T1000 (cell line): Measurements from ENCODE around the gene CYGB.

Source experiments
- DNase-seq: peaks from one replicate; lab custom pipeline; 2025; ENCODE audit warnings: mixed read lengths; lab: John Stamatoyannopoulos, UW

CYGB gene

DNA sequence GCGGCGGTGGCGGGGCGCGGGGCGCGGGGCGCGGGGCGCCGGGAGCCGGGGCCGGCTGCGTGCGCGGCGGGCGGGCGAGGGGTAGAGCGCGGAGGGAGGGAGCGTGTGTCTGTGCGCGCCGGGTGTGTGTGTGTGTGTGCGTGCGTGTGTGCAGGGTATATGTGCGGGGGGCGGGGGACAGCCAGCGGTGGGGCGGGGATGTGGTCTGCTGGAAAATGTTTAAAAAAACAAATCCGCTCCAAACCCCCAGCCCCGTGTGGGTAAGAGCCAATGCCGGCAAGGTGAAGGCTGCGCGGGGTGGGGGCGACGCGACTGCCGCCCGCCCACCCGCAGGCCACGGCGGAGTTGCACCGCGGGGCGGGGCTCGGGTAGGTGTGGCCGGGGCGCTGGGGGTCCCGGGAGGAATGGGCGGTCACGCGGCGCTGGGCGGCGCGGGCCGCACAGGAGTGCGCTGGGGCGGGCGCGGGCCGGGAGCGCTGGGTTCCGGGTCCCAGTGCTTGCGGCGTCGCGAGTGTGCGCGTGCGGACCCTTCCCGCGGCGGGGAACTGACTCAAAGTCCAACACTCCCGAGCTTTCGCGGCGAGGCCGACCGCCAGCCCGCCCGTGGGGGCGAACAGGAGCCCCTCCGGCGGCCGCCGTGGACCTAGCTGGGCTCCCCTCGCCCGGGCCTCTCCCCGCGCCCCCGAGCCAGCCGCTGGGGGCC, at the start of gene CYGB:
Gene CYGB (minus strand): TSS at position 132 of the 703 bp plus-strand sequence. CDS start 167 bp downstream, outside the sequence.
- DNase-seq = no peak

DNA sequence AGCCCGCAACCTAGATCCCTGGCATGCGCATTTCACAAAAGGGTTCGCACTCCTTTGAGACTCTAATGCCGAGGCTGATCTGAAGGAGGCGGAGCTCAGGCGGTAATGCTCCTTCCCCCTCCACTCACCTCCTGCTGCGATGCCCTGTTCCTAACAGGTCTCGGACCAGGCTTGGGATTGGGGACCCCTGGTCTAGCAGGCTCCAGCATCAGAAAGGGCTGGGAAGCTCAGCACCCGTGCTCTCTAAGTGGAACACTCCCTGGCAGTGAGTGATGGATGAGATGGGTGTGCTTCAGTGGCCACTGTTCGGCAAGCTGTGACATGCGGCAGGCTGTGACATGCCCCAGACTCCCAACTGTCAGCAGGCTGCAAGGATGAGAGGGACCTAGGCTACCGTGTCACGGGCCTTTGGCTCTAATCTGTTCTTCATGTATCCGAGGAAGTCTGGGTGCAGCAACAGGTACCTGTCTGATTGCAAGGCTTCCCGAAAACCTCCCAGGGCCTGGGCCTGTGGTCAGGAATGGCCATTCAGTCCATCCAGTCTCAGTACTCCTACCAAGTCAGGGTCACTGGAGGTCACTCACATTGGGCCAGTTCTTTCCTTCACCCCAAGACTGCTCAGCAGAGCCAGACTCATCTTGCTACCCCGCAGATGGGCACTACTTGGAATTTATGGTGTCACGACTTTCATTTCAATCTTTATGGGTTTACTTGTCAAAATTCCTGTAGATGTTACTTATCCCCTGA, 49.4 kb upstream of the CYGB start:
- no peak for DNase-seq

GRCh38 chr17:76585649-76586593, 48.4 kb upstream of the CYGB start, which contains the start of gene ST6GALNAC2:
ST6GALNAC2 (minus strand) TSS chr17:76585860; CDS start chr17:76585808, 52 bp downstream.
- peak; percentile 56 for DNase-seq

- no peak for DNase-seq
Measured at GRCh38 chr17:76585033-76585648, 47.6 kb upstream of the CYGB start.

- no peak for DNase-seq
Measured at GRCh38 chr17:76584427-76585032, 47.0 kb upstream of the CYGB start.

GRCh38 chr17:76582660-76583059, 45.2 kb upstream of the CYGB start:
- DNase-seq = no peak

GRCh38 chr17:76581515-76581914, 44.0 kb upstream of the CYGB start:
- no peak for DNase-seq

DNA sequence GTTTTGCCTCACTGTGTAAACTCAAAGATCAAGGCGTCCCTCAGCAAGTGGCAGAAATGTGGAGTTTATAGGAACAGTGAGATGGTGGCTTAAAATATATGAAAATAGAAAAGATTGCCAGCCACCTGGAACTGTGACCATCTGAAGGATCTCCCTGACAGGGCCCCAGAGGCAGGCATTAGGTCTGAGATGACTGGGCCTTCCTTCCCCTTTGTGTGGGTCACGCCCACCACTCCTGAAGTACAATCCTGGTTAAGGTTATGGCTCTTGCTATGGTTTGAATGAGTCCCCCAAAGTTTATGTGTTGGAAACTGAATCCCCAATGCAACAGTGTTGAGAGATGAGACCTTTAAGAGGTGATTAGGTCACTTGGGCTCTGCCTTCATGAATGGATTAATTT, 41.8 kb upstream of the CYGB start:
- no peak for DNase-seq

DNA sequence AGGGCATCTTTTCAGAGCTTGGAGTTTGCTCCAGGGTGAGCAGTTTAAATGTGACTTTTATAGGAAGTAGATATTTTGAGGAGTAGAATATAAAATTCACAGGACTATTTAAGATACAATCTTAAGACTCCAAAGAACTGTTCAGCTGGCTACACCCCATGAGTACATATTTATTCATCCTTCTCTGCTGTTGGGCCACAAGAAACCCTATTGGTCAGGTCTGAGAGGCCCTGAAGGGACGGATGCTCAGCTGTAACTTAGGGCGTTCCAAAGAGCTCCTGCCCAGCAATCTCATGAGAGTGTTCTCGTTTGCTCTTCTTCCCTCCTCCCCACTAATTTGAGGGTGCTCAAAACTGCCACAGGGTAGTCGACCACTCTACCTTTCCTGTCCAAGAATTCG, 40.9 kb upstream of the CYGB start:
- no peak for DNase-seq

GRCh38 chr17:76577876-76578275, 40.4 kb upstream of the CYGB start:
- DNase-seq = no peak

DNA sequence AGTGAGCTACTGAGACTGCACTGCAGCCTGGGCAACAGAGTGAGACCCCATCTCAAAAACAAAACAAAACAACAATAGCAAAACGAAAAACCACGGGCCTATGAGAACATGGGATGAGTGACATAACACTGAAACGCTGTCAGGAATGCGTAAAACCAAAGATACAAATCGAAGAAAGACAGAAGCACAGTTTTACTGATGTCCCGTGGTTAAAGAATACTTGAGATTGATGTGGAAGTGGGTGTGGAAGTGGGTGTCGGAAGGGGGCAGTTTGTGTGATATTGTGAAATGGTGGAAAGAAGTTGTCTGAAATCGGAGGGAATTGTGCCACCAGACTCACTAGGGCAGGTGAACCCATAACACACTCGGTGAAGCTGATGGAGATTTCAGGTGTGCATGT, 38.7 kb upstream of the CYGB start:
- DNase-seq = no peak

- DNase-seq = no peak
Measured at GRCh38 chr17:76575570-76575969, 38.1 kb upstream of the CYGB start.

GRCh38 chr17:76574166-76574565, 36.7 kb upstream of the CYGB start:
- DNase-seq = no peak

DNA sequence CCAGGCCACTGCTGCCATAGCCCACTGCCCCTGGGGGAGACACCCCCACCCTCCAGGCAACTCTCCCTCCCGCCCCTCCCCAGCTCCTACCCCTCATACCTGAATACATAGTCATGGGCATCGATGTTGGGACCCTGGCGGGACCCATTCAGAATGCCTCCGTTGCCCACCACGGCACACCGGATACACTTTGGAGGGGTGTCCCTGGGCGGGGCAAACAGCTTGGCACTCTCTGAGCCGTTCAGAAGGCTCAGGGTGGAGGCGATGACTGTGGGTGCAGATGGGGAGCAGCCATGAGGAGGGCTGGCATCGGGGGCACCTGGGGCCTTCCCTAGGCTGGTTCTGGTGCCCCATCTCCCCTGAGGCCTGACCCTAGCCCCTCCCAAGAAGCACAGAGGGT, 35.6 kb upstream of the CYGB start:
- DNase-seq = no peak

- no peak for DNase-seq
Measured at GRCh38 chr17:76572201-76572910, 34.8 kb upstream of the CYGB start.

DNA sequence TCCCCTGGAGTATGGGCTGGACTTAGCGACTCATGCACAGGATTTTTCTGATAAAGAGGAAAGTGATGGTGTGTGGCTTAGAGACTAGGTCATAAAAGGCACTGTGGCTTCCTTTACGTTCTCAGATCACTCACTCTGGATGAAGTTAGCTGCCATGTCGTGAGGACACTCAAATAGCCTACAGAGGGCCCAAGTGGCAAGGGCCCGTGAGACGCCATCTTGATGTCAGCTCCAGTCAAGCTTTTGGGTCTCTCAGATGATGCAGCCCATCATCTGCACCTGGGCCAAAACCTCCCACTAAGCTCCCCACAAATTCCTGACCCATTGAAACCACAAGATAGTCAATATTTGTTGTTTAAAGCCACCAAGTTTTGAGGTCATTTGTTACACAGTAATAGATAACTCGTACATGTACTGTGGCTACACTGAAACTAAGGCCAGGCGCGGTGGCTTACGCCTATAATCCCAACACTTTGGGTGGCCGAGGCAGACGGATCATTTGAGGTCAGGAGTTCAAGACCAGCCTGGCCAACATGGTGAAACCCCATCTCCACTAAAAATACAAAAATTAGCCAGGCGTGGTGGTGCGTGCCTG, 33.5 kb upstream of the CYGB start:
- DNase-seq = no peak

GRCh38 chr17:76570457-76570856, 32.9 kb upstream of the CYGB start:
- DNase-seq = no peak

GRCh38 chr17:76569607-76570279, 32.2 kb upstream of the CYGB start:
- no peak for DNase-seq

DNA sequence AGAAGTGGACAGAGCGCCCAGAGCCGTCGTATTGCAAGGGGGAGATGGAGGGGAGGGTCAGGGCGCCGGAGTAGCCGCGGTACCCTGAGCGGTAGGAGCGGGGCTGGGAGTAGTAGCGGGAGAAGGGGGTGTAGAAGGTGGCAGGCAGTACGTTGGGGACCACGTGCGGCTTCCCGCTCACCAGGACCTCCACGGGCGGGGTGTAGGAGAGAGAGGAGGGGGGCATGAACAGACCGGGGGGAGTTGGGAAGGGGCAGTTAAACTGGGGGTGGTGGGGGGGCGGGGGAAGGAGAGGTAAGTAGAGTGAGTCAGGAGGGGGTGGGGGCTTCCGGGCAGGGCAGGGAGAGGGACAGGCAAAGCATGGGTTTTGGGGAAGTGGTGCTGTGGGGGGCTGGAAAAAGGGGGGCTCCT, 31.3 kb upstream of the CYGB start:
- no peak for DNase-seq
